Body of pancreas (tissue), 4 donors: ENCODE data around the gene NPR2.

Source experiments
- POLR2A ChIP-seq, 3 donors: fragments of 450-650 bp; IDR thresholded peaks; one replicate each; pipeline ENCODE4 v1.6.1; 2016; ENCODE audit warnings: antibody characterized with exemption in 3 of 3, mild to moderate bottlenecking in 2 of 3
- TF ChIP-seq, protein P1 (sequence below), 7 experiments: fragments of 450-650 bp in 4 of 7; fragments of 200-600 bp in 3 of 7; sonication (generic) in 3 of 7; IDR thresholded peaks; one replicate each; pipeline ENCODE4 v1.5.1; 2016 to 2019; ENCODE audit warnings: antibody characterized with exemption in 7 of 7

GRCh38 chr9:35741740-35742139 lies 49.7 kb upstream of the NPR2 start:
- TF ChIP-seq, protein P1, sequence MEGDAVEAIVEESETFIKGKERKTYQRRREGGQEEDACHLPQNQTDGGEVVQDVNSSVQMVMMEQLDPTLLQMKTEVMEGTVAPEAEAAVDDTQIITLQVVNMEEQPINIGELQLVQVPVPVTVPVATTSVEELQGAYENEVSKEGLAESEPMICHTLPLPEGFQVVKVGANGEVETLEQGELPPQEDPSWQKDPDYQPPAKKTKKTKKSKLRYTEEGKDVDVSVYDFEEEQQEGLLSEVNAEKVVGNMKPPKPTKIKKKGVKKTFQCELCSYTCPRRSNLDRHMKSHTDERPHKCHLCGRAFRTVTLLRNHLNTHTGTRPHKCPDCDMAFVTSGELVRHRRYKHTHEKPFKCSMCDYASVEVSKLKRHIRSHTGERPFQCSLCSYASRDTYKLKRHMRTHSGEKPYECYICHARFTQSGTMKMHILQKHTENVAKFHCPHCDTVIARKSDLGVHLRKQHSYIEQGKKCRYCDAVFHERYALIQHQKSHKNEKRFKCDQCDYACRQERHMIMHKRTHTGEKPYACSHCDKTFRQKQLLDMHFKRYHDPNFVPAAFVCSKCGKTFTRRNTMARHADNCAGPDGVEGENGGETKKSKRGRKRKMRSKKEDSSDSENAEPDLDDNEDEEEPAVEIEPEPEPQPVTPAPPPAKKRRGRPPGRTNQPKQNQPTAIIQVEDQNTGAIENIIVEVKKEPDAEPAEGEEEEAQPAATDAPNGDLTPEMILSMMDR (IDR thresholded peaks at IDR 0.05) = no peak
- no peak for TF ChIP-seq POLR2A (IDR thresholded peaks at IDR 0.05)
